Naive thymus-derived CD4-positive, alpha-beta T cell (primary cell): ENCODE data around the gene BLOC1S1. TPM values are rescaled to one million over a fixed set of nuclear protein-coding genes. Genes with fewer than 3 reads are reported as not detected.

Experiments used
- ATAC-seq: fragments of 150-1000 bp; cut with Tn5 transposase; 2 replicates; pipeline ENCODE4 v1.10.0; 2021; ENCODE audit warnings: mild to moderate bottlenecking, moderate library complexity
- CTCF ChIA-PET: fragments of 350-600 bp; sonication (Branson Sonifier 250); formaldehyde crosslinking; loops from one replicate; lab custom pipeline; 2021; ENCODE audit warnings: antibody characterized with exemption; lab: Charles Lee
- POLR2A ChIA-PET: fragments of 350-600 bp; sonication (Branson Sonifier 250); formaldehyde crosslinking; loops from one replicate; lab custom pipeline; 2021; ENCODE audit warnings: antibody characterized with exemption, inconsistent platforms; lab: Charles Lee
- DNase-seq, 9 donors: peaks; one replicate each; pipeline versions ENCODE4 v3.0.0 to v3.0.0-alpha.2; 2020 to 2022; ENCODE audit warnings: mixed read lengths in 1 of 9
- H3K27ac ChIP-seq: one replicate; pipeline ENCODE4 v1.7.0; 2013; ENCODE audit warnings: mild to moderate bottlenecking, low read depth, low read length, moderate library complexity
- H3K27me3 ChIP-seq, 2 donors: one replicate each; pipeline ENCODE4 v1.7.0; 2013; ENCODE audit warnings: low read length in 2 of 2, mild to moderate bottlenecking in 2 of 2, moderate library complexity in 2 of 2; ENCODE audit not compliant: control insufficient read depth in 2 of 2, insufficient read depth in 2 of 2
- H3K36me3 ChIP-seq, 3 experiments: 1 replicate in 2 of 3; 2 replicates in 1 of 3; pipeline ENCODE4 v1.7.0; 2013; ENCODE audit warnings: low read length in 3 of 3, mild to moderate bottlenecking in 3 of 3, moderate library complexity in 1 of 3; ENCODE audit not compliant: insufficient read depth in 3 of 3, control insufficient read depth in 2 of 3
- H3K4me1 ChIP-seq, 2 donors: one replicate each; pipeline ENCODE4 v1.7.0; 2013; ENCODE audit warnings: low read length in 2 of 2, mild to moderate bottlenecking in 2 of 2, moderate library complexity in 1 of 2; ENCODE audit not compliant: control insufficient read depth in 2 of 2, insufficient read depth in 2 of 2
- H3K4me3 ChIP-seq: 2 replicates; pipeline ENCODE4 v1.7.0; 2013; ENCODE audit warnings: mild to moderate bottlenecking, low read length
- H3K9me3 ChIP-seq, 3 experiments: 1 replicate in 2 of 3; 2 replicates in 1 of 3; pipeline ENCODE4 v1.7.0; 2013; ENCODE audit warnings: low read length in 3 of 3; ENCODE audit not compliant: control insufficient read depth in 2 of 3
- H3K27ac Mint-ChIP-seq, 9 donors: one replicate each; pipeline ENCODE4 v1.8.0; 2020 to 2022; ENCODE audit warnings: mixed read lengths in 9 of 9, mild to moderate bottlenecking in 8 of 9, moderate library complexity in 5 of 9, inconsistent platforms in 2 of 9
- H3K27me3 Mint-ChIP-seq, 5 donors: one replicate each; pipeline ENCODE4 v1.8.0; 2021 to 2022; ENCODE audit warnings: mixed read lengths in 5 of 5, mild to moderate bottlenecking in 1 of 5
- H3K36me3 Mint-ChIP-seq, 5 donors: one replicate each; pipeline ENCODE4 v1.8.0; 2020 to 2022; ENCODE audit warnings: mixed read lengths in 5 of 5, mild to moderate bottlenecking in 3 of 5, inconsistent platforms in 1 of 5
- H3K4me1 Mint-ChIP-seq, 7 donors: one replicate each; pipeline ENCODE4 v1.8.0; 2020 to 2022; ENCODE audit warnings: mixed read lengths in 7 of 7, mild to moderate bottlenecking in 3 of 7, inconsistent platforms in 1 of 7
- H3K4me3 Mint-ChIP-seq, 10 donors: one replicate each; pipeline ENCODE4 v1.8.0; 2020 to 2022; ENCODE audit warnings: mild to moderate bottlenecking in 10 of 10, mixed read lengths in 10 of 10, moderate library complexity in 6 of 10, inconsistent platforms in 2 of 10
- H3K9me3 Mint-ChIP-seq, 11 donors: one replicate each; pipeline ENCODE4 v1.8.0; 2020 to 2022; ENCODE audit warnings: mixed read lengths in 11 of 11, mild to moderate bottlenecking in 4 of 11, inconsistent platforms in 1 of 11, moderate library complexity in 1 of 11
- intact Hi-C, 2 donors: fragments of 100-400 bp; cut with micrococcal nuclease; formaldehyde crosslinking; loops; one replicate each; pipeline ENCODE4 v1.15.1; 2023
- polyA plus RNA-seq, 2 donors: library from polyadenylated mRNA; unstranded; fragments of 300-500 nt; fragmentation: Illumina TruSeq; gene quantifications; one replicate each; pipeline ENCODE4 v1.2.3, GENCODE V29; 2021
- total RNA-seq, 6 experiments: library from RNA in 5 of 6; stranded (reverse) in 5 of 6; gene quantifications; 1 replicate in 5 of 6; 2 replicates in 1 of 6; pipeline ENCODE4 v1.2.3 and lab custom pipeline; 2021 to 2026

BLOC1S1 gene
- total and polyA plus RNA-seq, 7 experiments from 2014 or later, result 37.6 to 112 (median 73.5) TPM

- no peaks in the 10 kb centered on the region for H3K9me3 ChIP-seq
- Mint-ChIP-seq H3K9me3 (peaks cover 0 to 1% (median 0%) of the 10 kb centered on the region in 11 donors), H3K27ac (no peak overlapping the region), H3K4me1 (peaks cover 4 to 15% (median 11%) of the 10 kb centered on the region in 7 donors), H3K27me3 (peaks cover 23 to 46% (median 28%) of the 10 kb centered on the region in 5 donors), H3K36me3 (no peaks in the 10 kb centered on the region), H3K4me3 (no peak overlapping the region)
- no peaks in the 10 kb centered on the region for H3K36me3 ChIP-seq
- H3K27me3 ChIP-seq, result no peaks in the 10 kb centered on the region
- intact Hi-C loops, result no loop called here
- DNase-seq, result no peak
- H3K4me3 ChIP-seq, result no peak overlapping the region
- ChIA-PET POLR2A (interaction anchor here (0.7 kb wide), 1 partner anchor 53 kb away, joined by 3 read pairs; no protein-coding TSS in a partner anchor), CTCF (no interaction called here)
- ATAC-seq, result peak; percentile 62
- H3K4me1 ChIP-seq, result no peaks in the 10 kb centered on the region
- no peak overlapping the region for H3K27ac ChIP-seq
Measured at GRCh38 chr12:55676707-55677106, 39.1 kb upstream of the BLOC1S1 start.

- CTCF ChIA-PET, result no interaction called here
- peaks cover 25 to 50% (median 34%) of the 10 kb centered on the region in 5 donors for H3K27me3 Mint-ChIP-seq
Measured at GRCh38 chr12:55679691-55680090, 36.2 kb upstream of the BLOC1S1 start.

GRCh38 chr12:55681142-55682077 is 34.4 kb upstream of the BLOC1S1 start:
- ATAC-seq, result peak; percentile 40
- H3K4me3 ChIP-seq, result no peak overlapping the region

More at GRCh38 chr12:55679691-55680090, 36.2 kb upstream of the BLOC1S1 start:
- Mint-ChIP-seq H3K4me3 (no peak overlapping the region), H3K9me3 (peaks cover 0 to 1% (median 0%) of the 10 kb centered on the region in 11 donors), H3K36me3 (no peaks in the 10 kb centered on the region), H3K4me1 (peaks cover 4 to 18% (median 12%) of the 10 kb centered on the region in 7 donors), H3K27ac (no peak overlapping the region)
- POLR2A ChIA-PET, result no interaction called here
- H3K27me3 ChIP-seq, result no peaks in the 10 kb centered on the region
- intact Hi-C loops, result no loop called here
- H3K9me3 ChIP-seq, result no peaks in the 10 kb centered on the region
- H3K36me3 ChIP-seq, result no peaks in the 10 kb centered on the region
- H3K27ac ChIP-seq, result no peak overlapping the region
- no peak for ATAC-seq
- no peak for DNase-seq
- no peaks in the 10 kb centered on the region for H3K4me1 ChIP-seq
- H3K4me3 ChIP-seq, result no peak overlapping the region

GRCh38 chr12:55682087-55682796 is 33.6 kb upstream of the BLOC1S1 start:
- peaks cover 21 to 38% (median 31%) of the 10 kb centered on the region in 5 donors for H3K27me3 Mint-ChIP-seq
- ChIA-PET CTCF (no interaction called here), POLR2A (no interaction called here)
- no peak overlapping the region for H3K27ac Mint-ChIP-seq
- Histone ChIP-seq H3K27me3 (no peaks in the 10 kb centered on the region), H3K9me3 (no peaks in the 10 kb centered on the region), H3K27ac (no peak overlapping the region), H3K4me1 (no peaks in the 10 kb centered on the region), H3K4me3 (no peak overlapping the region), H3K36me3 (no peaks in the 10 kb centered on the region)
- peaks cover 4 to 23% (median 14%) of the 10 kb centered on the region in 7 donors for H3K4me1 Mint-ChIP-seq
- peak overlapping the region in 1 of 10 donors; percentile 21 for H3K4me3 Mint-ChIP-seq
- DNase-seq (no peak), ATAC-seq (no peak)
- no peaks in the 10 kb centered on the region for H3K36me3 Mint-ChIP-seq
- intact Hi-C loops, result no loop called here
- H3K9me3 Mint-ChIP-seq, result peaks cover 0 to 1% (median 0%) of the 10 kb centered on the region in 11 donors

More at GRCh38 chr12:55681142-55682077, 34.4 kb upstream of the BLOC1S1 start:
- H3K27me3 ChIP-seq, result no peaks in the 10 kb centered on the region
- peaks cover 25 to 41% (median 31%) of the 10 kb centered on the region in 5 donors for H3K27me3 Mint-ChIP-seq
- H3K4me1 Mint-ChIP-seq, result peaks cover 4 to 18% (median 12%) of the 10 kb centered on the region in 7 donors
- CTCF ChIA-PET, result no interaction called here
- no peaks in the 10 kb centered on the region for H3K9me3 ChIP-seq
- H3K36me3 ChIP-seq, result no peaks in the 10 kb centered on the region
- H3K36me3 Mint-ChIP-seq, result no peaks in the 10 kb centered on the region
- peak overlapping the region in 3 of 10 donors; percentile 27 to 64 (median 37) for H3K4me3 Mint-ChIP-seq
- H3K9me3 Mint-ChIP-seq, result peaks cover 0 to 1% (median 0%) of the 10 kb centered on the region in 11 donors
- peak overlapping the region in 1 of 9 donors; percentile 43 for H3K27ac Mint-ChIP-seq
- no peak overlapping the region for H3K27ac ChIP-seq
- DNase-seq, result peak in 1 of 9 donors; percentile 7
- intact Hi-C loops, result loop anchor here in 1 of 2 donors (1.0 kb wide), 1 partner anchor 56 kb away; no protein-coding TSS in a partner anchor
- POLR2A ChIA-PET, result no interaction called here
- no peaks in the 10 kb centered on the region for H3K4me1 ChIP-seq

GRCh38 chr12:55683676-55684075 is 32.2 kb upstream of the BLOC1S1 start:
- no peak overlapping the region for H3K27ac ChIP-seq
- Mint-ChIP-seq H3K9me3 (peaks cover 0 to 1% (median 0%) of the 10 kb centered on the region in 11 donors), H3K36me3 (no peaks in the 10 kb centered on the region), H3K4me3 (no peak overlapping the region), H3K27ac (no peak overlapping the region), H3K27me3 (peaks cover 21 to 38% (median 31%) of the 10 kb centered on the region in 5 donors), H3K4me1 (peaks cover 4 to 27% (median 14%) of the 10 kb centered on the region in 7 donors)
- H3K9me3 ChIP-seq, result no peaks in the 10 kb centered on the region
- POLR2A ChIA-PET, result no interaction called here
- no peak overlapping the region for H3K4me3 ChIP-seq
- H3K27me3 ChIP-seq, result no peaks in the 10 kb centered on the region
- CTCF ChIA-PET, result no interaction called here
- intact Hi-C loops, result no loop called here
- no peak for ATAC-seq
- no peaks in the 10 kb centered on the region for H3K4me1 ChIP-seq
- no peak for DNase-seq
- no peaks in the 10 kb centered on the region for H3K36me3 ChIP-seq

GRCh38 chr12:55684761-55685370 is 31.0 kb upstream of the BLOC1S1 start:
- H3K27me3 Mint-ChIP-seq, result peaks cover 19 to 31% (median 29%) of the 10 kb centered on the region in 5 donors
- ChIA-PET POLR2A (no interaction called here), CTCF (no interaction called here)
- no peak overlapping the region for H3K4me3 Mint-ChIP-seq
- no peaks in the 10 kb centered on the region for H3K36me3 Mint-ChIP-seq
- DNase-seq (no peak), ATAC-seq (no peak)
- Histone ChIP-seq H3K4me1 (no peaks in the 10 kb centered on the region), H3K27me3 (no peaks in the 10 kb centered on the region), H3K9me3 (no peaks in the 10 kb centered on the region), H3K4me3 (no peak overlapping the region), H3K36me3 (no peaks in the 10 kb centered on the region), H3K27ac (no peak overlapping the region)
- H3K4me1 Mint-ChIP-seq, result peaks cover 4 to 27% (median 14%) of the 10 kb centered on the region in 7 donors
- intact Hi-C loops, result no loop called here
- peaks cover 0 to 1% (median 0%) of the 10 kb centered on the region in 11 donors for H3K9me3 Mint-ChIP-seq
- H3K27ac Mint-ChIP-seq, result no peak overlapping the region
